GM12875 (cell line): ENCODE results near the gene SRRM1.
"Not testable (repeated sequence)": the region's sequence is repeated elsewhere in the genome, so short reads cannot be mapped to it uniquely, and the experiment has no call there.

ENCODE experiments used
- H3K4me3 ChIP-seq: one replicate; pipeline ENCODE4 v1.5.1; 2011; ENCODE audit warnings: low read depth, low read length, control low read depth
- CTCF ChIP-seq: IDR thresholded peaks from 2 replicates; pipeline ENCODE4 v1.5.1; 2011; ENCODE audit warnings: low read depth, mild to moderate bottlenecking, control low read depth, inconsistent platforms, low read length, moderate library complexity, borderline replicate concordance; ENCODE audit not compliant: insufficient read depth

The SRRM1 gene

GRCh38 chr1:24694380-24694843, 51.3 kb downstream of the SRRM1 start:
- H3K4me3 ChIP-seq = no peak overlapping the region
- no peak for TF ChIP-seq CTCF

GRCh38 chr1:24695202-24695974, 52.3 kb downstream of the SRRM1 start:
- TF ChIP-seq CTCF = no peak

DNA sequence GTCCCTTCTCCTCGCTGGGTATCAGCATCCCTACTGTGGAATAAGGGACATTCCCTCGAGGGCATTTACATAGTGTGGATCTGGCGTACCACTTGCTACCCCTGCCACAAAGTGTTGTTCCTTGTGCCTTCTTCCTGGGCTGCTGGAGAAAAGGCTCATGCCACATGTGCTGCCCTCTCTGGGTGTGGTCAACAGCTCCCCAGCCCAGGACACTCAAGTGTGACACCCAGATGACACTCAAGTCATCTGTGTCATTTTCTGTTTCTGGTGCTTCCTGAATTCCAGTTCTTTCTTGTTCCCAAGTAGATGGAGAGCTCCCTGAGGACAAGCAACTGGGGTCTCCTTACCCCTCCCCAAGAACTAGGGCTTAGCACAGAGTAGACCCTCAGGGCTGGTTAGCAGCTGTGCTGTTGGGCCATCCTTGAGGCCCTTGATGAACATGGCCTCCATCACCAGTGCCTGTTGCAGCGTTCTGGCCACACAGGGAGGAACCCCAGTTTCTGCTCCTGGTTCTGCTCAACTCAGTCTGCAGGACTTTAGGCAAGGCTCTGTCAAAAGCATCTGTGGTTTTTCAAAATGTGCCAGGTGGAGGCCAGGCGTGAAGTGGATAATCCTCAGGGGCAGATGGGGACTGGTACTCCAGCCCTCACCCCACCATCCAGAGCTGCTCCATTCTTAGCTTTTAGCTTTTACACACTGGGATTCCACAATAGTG, 53.1 kb downstream of the SRRM1 start:
- H3K4me3 ChIP-seq = no peak overlapping the region
- TF ChIP-seq CTCF = no peak

More at GRCh38 chr1:24695202-24695974, 52.3 kb downstream of the SRRM1 start:
- H3K4me3 ChIP-seq = no peak overlapping the region

GRCh38 chr1:24696756-24697330, 53.7 kb downstream of the SRRM1 start:
- no peak overlapping the region for H3K4me3 ChIP-seq
- no peak for TF ChIP-seq CTCF

DNA sequence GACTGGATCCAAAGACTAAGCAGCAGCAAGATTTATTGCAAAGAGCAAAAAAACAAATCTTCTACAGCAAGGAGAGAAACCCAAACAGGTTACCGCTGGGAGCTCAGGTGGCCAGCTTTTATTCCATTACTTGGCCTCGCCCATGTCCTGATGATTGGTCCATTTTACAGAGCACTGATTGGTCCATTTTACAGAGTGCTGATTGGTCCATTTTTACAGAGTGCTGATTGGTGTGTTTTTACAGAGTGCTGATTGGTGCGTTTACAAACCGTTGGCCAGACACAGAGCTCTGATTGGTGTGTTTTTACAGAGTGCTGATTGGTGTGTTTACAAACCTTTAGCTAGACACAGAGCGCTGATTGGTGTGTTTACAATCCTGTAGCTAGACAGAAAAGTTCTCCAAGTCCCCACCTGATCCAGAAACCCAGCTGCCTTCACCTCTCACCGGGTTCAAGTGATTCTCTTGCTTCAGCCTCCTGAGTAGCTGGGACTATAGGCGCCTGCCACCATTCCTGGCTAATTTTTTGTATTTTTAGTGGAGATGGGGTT, 54.4 kb downstream of the SRRM1 start:
- not testable (repeated sequence) for H3K4me3 ChIP-seq

GRCh38 chr1:24698326-24698725, 55.2 kb downstream of the SRRM1 start:
- H3K4me3 ChIP-seq = not testable (repeated sequence)

- TF ChIP-seq CTCF = no peak
- no peak overlapping the region for H3K4me3 ChIP-seq
Measured at GRCh38 chr1:24699628-24700027, 56.5 kb downstream of the SRRM1 start.
